Measurements from ENCODE around the gene ZNF318.
A peak's percentile ranks its signal among the peaks of the same experiment; 100 is the strongest.
"Not testable (repeated sequence)": the region's sequence is repeated elsewhere in the genome, so short reads cannot be mapped to it uniquely, and the experiment has no call there.

Gene ZNF318

GRCh38 chr6:43369174-43370002, at the start of gene ZNF318:
ZNF318 (minus strand) TSS chr6:43369647; CDS start chr6:43369365, 282 bp downstream.
- peak; percentile 97 for DNase-seq (ENCODE audit: low read depth)

GRCh38 chr6:43416935-43417334, 47.5 kb upstream of the ZNF318 start:
- no peak for DNase-seq (ENCODE audit: low read depth)

GRCh38 chr6:43415275-43415674, 45.8 kb upstream of the ZNF318 start:
- not testable (repeated sequence) for DNase-seq (ENCODE audit: low read depth)

- DNase-seq (ENCODE audit: low read depth): no peak
Observed at GRCh38 chr6:43413002-43413401, 43.6 kb upstream of the ZNF318 start.

GRCh38 chr6:43412541-43412940, 43.1 kb upstream of the ZNF318 start:
- DNase-seq (ENCODE audit: low read depth): no peak

- not testable (repeated sequence) for DNase-seq (ENCODE audit: low read depth)
Observed at GRCh38 chr6:43410776-43411175, 41.3 kb upstream of the ZNF318 start.

GRCh38 chr6:43408259-43408658, 38.8 kb upstream of the ZNF318 start:
- DNase-seq (ENCODE audit: low read depth): no peak

- no peak for DNase-seq (ENCODE audit: low read depth)
Observed at GRCh38 chr6:43407296-43407695, 37.8 kb upstream of the ZNF318 start.

- DNase-seq (ENCODE audit: low read depth): no peak
Observed at GRCh38 chr6:43405354-43405753, 35.9 kb upstream of the ZNF318 start.

GRCh38 chr6:43402820-43403219, 33.4 kb upstream of the ZNF318 start:
- DNase-seq (ENCODE audit: low read depth): no peak

GRCh38 chr6:43401730-43402129, 32.3 kb upstream of the ZNF318 start:
- no peak for DNase-seq (ENCODE audit: low read depth)

GRCh38 chr6:43399932-43400487, 30.6 kb upstream of the ZNF318 start:
- DNase-seq (ENCODE audit: low read depth): no peak

- no peak for DNase-seq (ENCODE audit: low read depth)
Observed at GRCh38 chr6:43396408-43397149, 27.1 kb upstream of the ZNF318 start.

GRCh38 chr6:43395776-43396175, 26.3 kb upstream of the ZNF318 start:
- no peak for DNase-seq (ENCODE audit: low read depth)

GRCh38 chr6:43394982-43395381, 25.5 kb upstream of the ZNF318 start:
- DNase-seq (ENCODE audit: low read depth): no peak

- no peak for DNase-seq (ENCODE audit: low read depth)
Observed at GRCh38 chr6:43393602-43394001, 24.2 kb upstream of the ZNF318 start.

- DNase-seq (ENCODE audit: low read depth): not testable (repeated sequence)
Observed at GRCh38 chr6:43393133-43393532, 23.7 kb upstream of the ZNF318 start.

GRCh38 chr6:43391440-43392031, 22.1 kb upstream of the ZNF318 start:
- DNase-seq (ENCODE audit: low read depth): no peak

- DNase-seq (ENCODE audit: low read depth): not testable (repeated sequence)
Observed at GRCh38 chr6:43390753-43391439, 21.4 kb upstream of the ZNF318 start.

- no peak for DNase-seq (ENCODE audit: low read depth)
Observed at GRCh38 chr6:43389730-43390295, 20.4 kb upstream of the ZNF318 start.

GRCh38 chr6:43386492-43386891, 17.0 kb upstream of the ZNF318 start:
- no peak for DNase-seq (ENCODE audit: low read depth)
